Activated CD4-positive, alpha-beta T cell treated with anti-CD3 and anti-CD28 coated beads for 36 hours (primary cell): ENCODE results near the gene HES5. TPM values are rescaled to one million over a fixed set of nuclear protein-coding genes. Genes with fewer than 3 reads are reported as not detected.

ENCODE experiments used
- ATAC-seq: fragments of 200-7000 bp; cut with Tn5 transposase; one replicate; pipeline ENCODE4 v1.10.0; 2021; ENCODE audit warnings: mild to moderate bottlenecking, moderate library complexity
- CTCF ChIA-PET: fragments of 350-600 bp; sonication (Branson Sonifier 250); formaldehyde crosslinking; loops from one replicate; lab custom pipeline; 2021; ENCODE audit warnings: antibody characterized with exemption; lab: Charles Lee
- POLR2A ChIA-PET: fragments of 350-600 bp; sonication (Branson Sonifier 250); formaldehyde crosslinking; loops from one replicate; lab custom pipeline; 2021; ENCODE audit warnings: antibody characterized with exemption, inconsistent platforms; lab: Charles Lee
- DNase-seq: peaks from one replicate; pipeline ENCODE4 v3.0.0-alpha.2; 2020
- H3K27ac Mint-ChIP-seq: one replicate; pipeline ENCODE4 v1.8.0; 2021; ENCODE audit warnings: mixed read lengths
- H3K27me3 Mint-ChIP-seq: one replicate; pipeline ENCODE4 v1.8.0; 2021; ENCODE audit warnings: mixed read lengths
- H3K36me3 Mint-ChIP-seq: one replicate; pipeline ENCODE4 v1.8.0; 2021; ENCODE audit warnings: low read depth, mixed read lengths
- H3K4me1 Mint-ChIP-seq: one replicate; pipeline ENCODE4 v1.8.0; 2021; ENCODE audit warnings: mixed read lengths
- H3K4me3 Mint-ChIP-seq: one replicate; pipeline ENCODE4 v1.8.0; 2021; ENCODE audit warnings: mild to moderate bottlenecking, moderate library complexity, mixed read lengths
- H3K9me3 Mint-ChIP-seq: one replicate; pipeline ENCODE4 v1.8.0; 2021; ENCODE audit warnings: low read depth, mixed read lengths
- intact Hi-C, 2 experiments: fragments of 100-400 bp; cut with DNase I in 1 of 2; cut with micrococcal nuclease in 1 of 2; formaldehyde crosslinking; loops; one replicate each; pipeline versions ENCODE4 v1.14.2 to v1.15.1; 2022 to 2024; cut with DNase I, micrococcal nuclease
- total RNA-seq, 2 experiments: library from RNA; stranded (reverse); gene quantifications; one replicate each; pipeline ENCODE4 v1.2.3, GENCODE V29; 2021

Gene HES5
- total RNA-seq, 2 experiments from 2014 or later, result 0.14 TPM; not detected in 1

DNA sequence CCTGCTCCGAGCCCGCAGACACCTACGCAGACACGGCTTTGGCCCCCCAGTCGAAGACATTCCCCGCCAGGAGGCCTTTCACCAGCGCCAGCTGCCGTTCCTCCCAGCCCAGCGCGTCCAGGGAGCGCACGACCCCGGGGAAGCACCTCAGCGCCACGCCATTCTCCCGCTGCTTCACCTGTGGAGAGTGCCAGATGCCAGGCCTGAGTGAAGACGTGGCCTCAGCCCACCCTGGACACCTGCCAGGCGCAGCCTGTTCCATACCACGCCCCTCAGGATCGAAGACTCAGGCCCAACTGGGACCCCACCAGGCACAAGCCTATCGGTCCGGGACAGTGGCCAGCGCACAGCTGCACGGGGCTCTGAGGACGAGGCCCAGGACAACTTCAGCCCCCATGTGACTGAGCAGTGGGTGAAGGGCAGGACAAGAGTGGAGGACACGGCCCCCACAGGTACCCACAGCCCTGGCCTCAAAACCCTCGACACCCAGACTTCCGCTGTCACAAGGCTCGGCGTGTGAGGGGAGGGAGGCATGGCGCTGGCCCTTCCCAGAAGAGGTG lies 17.1 kb downstream of the HES5 start:
- no peak for DNase-seq
- Mint-ChIP-seq H3K4me1 (no peaks in the 10 kb centered on the region), H3K36me3 (peaks cover 12% of the 10 kb centered on the region), H3K27ac (no peak overlapping the region), H3K27me3 (no peaks in the 10 kb centered on the region), H3K4me3 (no peak overlapping the region), H3K9me3 (no peaks in the 10 kb centered on the region)
- intact Hi-C loops, result no loop called here
- POLR2A ChIA-PET, result no interaction called here
- CTCF ChIA-PET, result no interaction called here
- no peak for ATAC-seq

DNA sequence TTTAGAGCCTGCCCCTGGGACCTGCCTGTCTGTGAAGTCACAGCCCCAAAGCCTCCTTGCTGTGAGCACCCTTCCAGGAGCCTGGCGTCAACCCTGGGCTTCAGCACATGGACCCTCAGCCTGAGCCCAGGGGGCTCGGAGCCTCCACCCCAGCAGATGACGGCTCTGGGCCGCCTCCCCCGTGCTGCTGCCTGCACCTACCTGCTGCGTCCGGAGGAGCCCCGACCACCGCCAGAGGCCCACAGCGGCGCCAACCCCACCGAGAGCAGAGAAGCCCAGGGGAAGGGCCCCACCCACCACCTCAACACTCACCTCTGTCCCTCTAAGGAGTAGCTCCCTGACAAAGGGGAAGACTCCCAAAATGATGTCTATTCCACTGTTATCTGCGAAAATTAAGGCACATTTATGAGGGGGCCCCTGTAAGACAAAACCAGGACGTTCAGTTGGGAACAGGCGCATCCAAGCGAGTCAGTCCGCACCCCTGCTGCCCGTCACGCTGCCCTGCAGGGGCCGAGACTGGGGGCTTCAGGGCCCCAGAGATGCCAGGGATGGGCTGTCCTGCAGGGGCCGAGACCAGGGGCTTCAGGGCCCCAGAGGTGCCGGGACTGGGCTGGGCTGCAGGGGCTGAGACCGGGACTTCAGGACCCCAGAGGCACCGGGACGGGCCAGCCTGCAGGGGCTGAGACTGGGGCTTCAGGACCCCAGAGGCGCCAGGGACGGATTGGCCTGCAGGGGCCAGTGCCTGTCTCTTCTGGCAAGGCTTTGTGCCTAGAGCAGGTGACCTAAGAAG lies 19.5 kb downstream of the HES5 start:
- ChIA-PET POLR2A (no interaction called here), CTCF (no interaction called here)
- Mint-ChIP-seq H3K36me3 (peaks cover 10% of the 10 kb centered on the region), H3K27me3 (no peaks in the 10 kb centered on the region), H3K4me3 (no peak overlapping the region), H3K27ac (no peak overlapping the region), H3K4me1 (no peaks in the 10 kb centered on the region), H3K9me3 (no peaks in the 10 kb centered on the region)
- intact Hi-C loops, result no loop called here
- no peak for DNase-seq
- ATAC-seq, result no peak

DNA sequence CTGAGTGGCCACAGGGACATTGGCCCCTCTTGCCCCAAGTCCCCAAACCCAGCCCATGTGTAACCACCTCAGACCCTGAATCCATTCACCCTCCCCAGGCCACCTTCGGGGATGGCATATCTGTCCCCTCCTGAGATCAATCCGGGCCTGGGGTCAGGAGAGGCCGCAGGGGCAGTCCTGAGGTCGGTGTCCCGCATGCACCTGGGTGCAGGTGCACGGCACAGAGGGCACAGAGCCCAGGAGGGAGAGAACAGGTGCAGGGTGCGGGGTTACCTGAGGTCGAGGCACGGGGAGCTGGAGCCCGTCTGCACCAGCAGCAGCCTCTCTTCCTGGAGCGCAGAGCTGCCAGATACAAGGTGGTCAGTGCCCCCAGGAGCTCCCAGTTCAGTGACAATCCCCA lies 20.5 kb downstream of the HES5 start:
- no peak for ATAC-seq
- H3K36me3 Mint-ChIP-seq, result peaks cover 10% of the 10 kb centered on the region
- POLR2A ChIA-PET, result no interaction called here

DNA sequence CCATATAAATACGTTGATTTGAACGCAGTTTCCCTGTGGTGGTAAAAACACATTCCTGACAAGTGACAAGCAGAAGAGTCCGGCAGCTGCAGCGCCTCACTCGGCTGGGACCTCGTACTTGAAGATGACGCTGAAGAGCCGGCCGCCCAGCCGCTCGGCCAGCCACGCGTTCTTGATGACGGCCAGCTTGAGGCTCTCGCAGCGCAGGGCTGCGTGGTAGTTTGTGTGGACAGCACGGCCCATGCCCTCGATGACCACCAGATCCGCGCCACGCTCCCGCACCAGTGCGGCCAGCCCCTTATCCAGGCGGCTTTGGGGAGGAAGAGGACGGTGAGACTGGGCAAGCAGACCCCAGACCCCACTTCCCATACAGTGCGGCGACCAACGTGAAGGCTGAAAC lies 21.3 kb downstream of the HES5 start:
- Mint-ChIP-seq H3K4me1 (no peaks in the 10 kb centered on the region), H3K36me3 (peaks cover 9% of the 10 kb centered on the region), H3K9me3 (no peaks in the 10 kb centered on the region), H3K4me3 (no peak overlapping the region), H3K27me3 (no peaks in the 10 kb centered on the region), H3K27ac (no peak overlapping the region)
- DNase-seq (no peak), ATAC-seq (no peak)
- ChIA-PET POLR2A (no interaction called here), CTCF (interaction anchor here (0.6 kb wide), 1 partner anchor 81 kb away, joined by 3 read pairs; no protein-coding TSS in a partner anchor)
- intact Hi-C loops, result no loop called here

More for the DNA sequence above, 20.5 kb downstream of the HES5 start:
- H3K27ac Mint-ChIP-seq, result no peak overlapping the region
- CTCF ChIA-PET, result no interaction called here
- H3K27me3 Mint-ChIP-seq, result no peaks in the 10 kb centered on the region
- H3K4me3 Mint-ChIP-seq, result no peak overlapping the region
- intact Hi-C loops, result no loop called here
- no peaks in the 10 kb centered on the region for H3K4me1 Mint-ChIP-seq
- H3K9me3 Mint-ChIP-seq, result no peaks in the 10 kb centered on the region
- DNase-seq, result no peak

DNA sequence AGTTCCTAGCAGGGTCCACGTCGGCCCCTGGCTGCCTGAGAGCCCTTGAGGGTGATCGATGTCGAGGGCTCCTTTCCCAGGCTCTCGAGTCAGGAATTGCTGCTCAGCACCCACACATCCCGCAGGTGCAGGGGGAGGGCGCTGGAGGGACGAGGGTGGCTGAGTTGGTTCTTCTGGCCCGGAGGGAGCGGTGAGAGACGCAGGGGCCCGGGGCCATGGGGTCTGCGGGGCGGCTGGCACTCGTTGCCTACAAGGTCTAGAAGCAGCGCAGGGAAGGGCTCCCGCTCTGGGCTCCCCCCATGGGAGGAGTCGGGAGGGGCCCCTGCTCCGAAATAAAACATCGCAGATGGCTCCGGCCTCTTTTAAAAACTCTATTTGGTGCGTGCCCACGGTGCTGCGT lies 21.9 kb downstream of the HES5 start:
- Mint-ChIP-seq H3K4me3 (no peak overlapping the region), H3K4me1 (no peaks in the 10 kb centered on the region), H3K36me3 (peaks cover 6% of the 10 kb centered on the region), H3K27me3 (no peaks in the 10 kb centered on the region), H3K27ac (no peak overlapping the region), H3K9me3 (no peaks in the 10 kb centered on the region)
- no peak for DNase-seq
- CTCF ChIA-PET, result interaction anchor here (0.6 kb wide), 1 partner anchor 82 kb away, joined by 3 read pairs; no protein-coding TSS in a partner anchor
- no peak for ATAC-seq
- POLR2A ChIA-PET, result interaction anchor here (0.7 kb wide), 1 partner anchor 18 kb away, joined by 3 read pairs; the partner anchor contains the start of gene PANK4
- intact Hi-C loops, result no loop called here

DNA sequence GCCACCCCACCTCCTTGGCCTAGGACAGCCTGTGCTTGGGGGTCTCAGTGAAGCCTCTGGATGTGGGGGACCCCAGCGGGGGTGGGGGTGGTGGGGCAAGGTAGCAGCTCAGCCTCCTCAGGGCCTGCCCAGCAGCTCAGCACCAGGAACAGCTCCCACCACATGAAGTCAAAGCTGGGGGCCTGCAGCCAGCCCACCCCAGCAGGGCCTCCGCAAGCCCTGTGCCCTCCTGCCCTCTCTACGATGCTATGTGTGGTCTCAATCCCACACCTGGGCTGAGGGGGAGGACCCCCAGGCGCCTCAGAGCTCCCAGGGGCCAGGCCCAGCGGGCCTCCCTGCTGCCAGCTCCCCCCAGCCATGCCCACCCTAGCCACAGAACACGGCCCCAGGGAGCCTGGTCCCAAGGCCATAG lies 22.3 kb downstream of the HES5 start:
- no peak overlapping the region for H3K4me3 Mint-ChIP-seq
- ATAC-seq (no peak), DNase-seq (no peak)
- POLR2A ChIA-PET, result interaction anchor here (0.7 kb wide), 1 partner anchor 18 kb away, joined by 3 read pairs; the partner anchor contains the start of gene PANK4
- no peak overlapping the region for H3K27ac Mint-ChIP-seq
- peaks cover 6% of the 10 kb centered on the region for H3K36me3 Mint-ChIP-seq
- CTCF ChIA-PET, result no interaction called here
- no peaks in the 10 kb centered on the region for H3K27me3 Mint-ChIP-seq
- H3K9me3 Mint-ChIP-seq, result no peaks in the 10 kb centered on the region
- no peaks in the 10 kb centered on the region for H3K4me1 Mint-ChIP-seq
- intact Hi-C loops, result no loop called here

DNA sequence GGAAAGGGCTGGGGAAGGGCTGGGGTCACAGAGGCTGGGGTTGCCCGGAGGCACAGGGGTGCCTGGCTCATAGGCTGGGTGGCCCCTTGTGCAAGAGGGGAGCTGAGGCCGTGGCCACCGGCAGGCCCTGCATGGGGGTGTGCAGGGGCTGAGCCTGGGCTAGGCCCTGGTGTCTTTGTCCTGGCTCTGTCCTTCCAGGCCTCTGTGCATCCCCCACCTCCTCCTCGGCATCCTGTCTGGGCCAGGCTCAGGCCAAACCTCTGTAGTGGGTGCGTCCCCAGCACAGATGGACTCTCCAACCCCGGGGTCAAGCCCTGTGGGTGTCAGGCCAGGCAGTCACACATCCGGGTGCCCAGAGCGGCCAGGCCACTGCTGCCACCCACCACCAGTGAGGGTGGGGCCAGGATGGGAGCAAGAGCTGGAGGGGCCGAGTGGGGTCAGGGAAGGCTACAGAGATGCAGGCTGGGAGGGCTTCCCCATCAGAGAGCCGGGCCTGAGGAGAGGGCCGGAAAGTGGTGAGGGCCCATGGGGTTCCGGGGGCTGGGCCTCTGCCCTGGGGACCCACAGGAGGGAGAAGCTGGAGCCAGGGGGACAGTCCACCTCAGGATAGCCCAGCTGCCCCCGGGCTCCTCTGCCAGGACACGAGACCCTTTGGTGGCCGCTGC lies 23.0 kb downstream of the HES5 start:
- CTCF ChIA-PET, result interaction anchor here (0.7 kb wide), 1 partner anchor 13 kb away, joined by 3 read pairs; no protein-coding TSS in a partner anchor
- no peak overlapping the region for H3K4me3 Mint-ChIP-seq
- H3K27ac Mint-ChIP-seq, result no peak overlapping the region
- ATAC-seq, result no peak
- no peak for DNase-seq
- intact Hi-C loops, result no loop called here
- H3K9me3 Mint-ChIP-seq, result no peaks in the 10 kb centered on the region
- H3K36me3 Mint-ChIP-seq, result peaks cover 6% of the 10 kb centered on the region
- H3K27me3 Mint-ChIP-seq, result no peaks in the 10 kb centered on the region
- H3K4me1 Mint-ChIP-seq, result no peaks in the 10 kb centered on the region
- POLR2A ChIA-PET, result no interaction called here

DNA sequence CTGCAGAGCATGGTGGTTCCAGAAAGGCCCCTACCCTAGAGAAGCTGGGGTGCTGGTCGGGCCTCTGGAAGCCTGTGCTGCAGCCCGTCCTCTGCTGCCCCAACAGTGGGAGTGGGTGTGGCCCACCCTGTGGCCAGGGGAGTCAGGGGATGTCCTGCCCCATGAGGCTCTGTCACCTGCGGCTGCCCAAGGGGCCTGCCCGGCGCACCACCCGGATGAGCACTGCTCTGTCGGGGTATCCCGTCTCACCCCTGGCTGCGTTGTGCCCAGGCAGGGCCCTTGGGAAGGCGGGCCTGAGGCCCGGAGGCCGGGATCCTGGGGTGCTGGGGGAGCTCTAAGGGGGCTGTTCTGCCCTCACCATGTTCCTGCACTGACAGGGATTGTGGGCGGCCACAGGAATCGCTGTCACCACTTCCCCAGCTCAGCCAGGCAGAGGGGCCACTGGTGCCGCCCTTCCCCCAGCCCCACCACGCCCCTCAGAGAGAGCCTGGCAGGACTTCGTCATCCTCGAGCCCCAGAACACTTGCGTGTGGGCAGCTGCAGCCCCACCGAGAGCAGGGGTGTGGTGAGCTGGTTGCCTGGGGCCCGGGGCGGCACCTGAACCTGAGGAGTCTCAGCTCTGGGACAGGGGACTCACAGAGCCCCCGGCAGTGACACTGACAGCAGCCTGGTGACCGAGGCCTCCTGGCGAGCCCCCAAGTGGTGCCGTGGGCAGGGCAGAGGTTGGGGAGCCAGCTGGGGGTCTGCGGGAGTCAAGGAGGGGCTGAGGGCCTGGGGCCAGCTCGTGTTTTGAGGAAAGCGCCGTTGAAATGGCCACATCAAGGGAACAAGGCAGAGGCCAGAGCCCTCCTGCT lies 23.8 kb downstream of the HES5 start:
- Mint-ChIP-seq H3K27me3 (no peaks in the 10 kb centered on the region), H3K9me3 (no peaks in the 10 kb centered on the region), H3K27ac (no peak overlapping the region), H3K4me3 (no peak overlapping the region), H3K4me1 (no peaks in the 10 kb centered on the region), H3K36me3 (peaks cover 6% of the 10 kb centered on the region)
- no peak for ATAC-seq
- ChIA-PET CTCF (interaction anchor here (0.7 kb wide), 1 partner anchor 12 kb away, joined by 3 read pairs; no protein-coding TSS in a partner anchor), POLR2A (no interaction called here)
- DNase-seq, result no peak
- intact Hi-C loops, result no loop called here

DNA sequence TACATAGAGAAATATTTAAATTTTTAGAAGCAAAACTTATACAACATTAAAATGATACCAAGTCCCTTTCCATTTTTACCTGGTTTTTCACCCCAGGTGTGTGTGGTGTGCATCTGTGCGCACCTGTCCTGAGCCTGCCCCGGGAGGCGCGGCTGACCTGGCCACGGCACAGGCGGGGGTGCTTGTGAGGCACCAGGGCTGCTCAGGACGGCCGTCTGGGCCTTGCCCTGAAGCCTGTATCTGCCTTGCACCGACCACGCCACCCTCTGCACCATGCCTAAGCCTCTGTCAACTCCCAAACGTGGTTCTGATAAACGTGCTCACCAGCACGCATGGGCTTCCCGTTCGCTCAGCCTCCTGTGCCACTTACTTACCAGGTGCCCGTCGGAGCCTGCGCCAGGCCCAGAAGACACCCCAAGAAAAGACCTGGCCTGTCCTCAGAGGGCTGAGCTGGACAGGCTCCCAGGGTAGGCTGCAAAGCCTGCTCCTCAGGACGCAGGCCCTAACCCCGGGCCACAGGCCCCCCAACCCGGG lies 24.5 kb downstream of the HES5 start:
- Mint-ChIP-seq H3K27me3 (no peaks in the 10 kb centered on the region), H3K36me3 (peaks cover 4% of the 10 kb centered on the region), H3K9me3 (no peaks in the 10 kb centered on the region), H3K4me1 (no peaks in the 10 kb centered on the region), H3K27ac (no peak overlapping the region), H3K4me3 (no peak overlapping the region)
- ChIA-PET POLR2A (no interaction called here), CTCF (no interaction called here)
- DNase-seq, result no peak
- intact Hi-C loops, result no loop called here
- ATAC-seq, result no peak

DNA sequence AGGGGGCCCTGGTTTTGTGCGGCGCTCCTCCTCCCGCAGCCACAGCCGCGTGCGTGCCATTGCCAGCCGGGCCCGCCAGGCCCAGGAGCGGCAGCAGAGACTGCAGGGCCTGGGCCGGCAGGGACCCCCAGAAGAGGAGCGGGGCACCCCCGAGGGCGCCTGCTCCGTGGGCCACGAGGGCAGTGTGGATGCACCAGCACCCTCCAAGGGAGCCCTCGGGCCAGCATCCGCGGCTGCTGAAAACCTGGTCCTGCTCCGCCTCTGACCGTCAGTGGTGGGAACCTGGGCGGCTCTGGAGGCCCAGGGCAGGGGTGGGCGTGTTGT lies 25.2 kb downstream of the HES5 start:
- intact Hi-C loops, result no loop called here
- CTCF ChIA-PET, result no interaction called here
- H3K4me3 Mint-ChIP-seq, result no peak overlapping the region
- no peak for DNase-seq
- POLR2A ChIA-PET, result no interaction called here
- H3K27ac Mint-ChIP-seq, result no peak overlapping the region
- no peaks in the 10 kb centered on the region for H3K9me3 Mint-ChIP-seq
- peaks cover 3% of the 10 kb centered on the region for H3K36me3 Mint-ChIP-seq
- H3K27me3 Mint-ChIP-seq, result no peaks in the 10 kb centered on the region
- H3K4me1 Mint-ChIP-seq, result peaks cover 6% of the 10 kb centered on the region
- no peak for ATAC-seq
